Measurements from ENCODE around the gene ARHGDIB.

GRCh38 chr12:14946162-14946561 is 15.2 kb downstream of the ARHGDIB start:
- TF ChIP-seq CTCF (IDR thresholded peaks at IDR 0.05) (no peak), POLR2A (IDR thresholded peaks at IDR 0.05) (no peak)
